ENCODE results near the gene DDI1.
"Not testable (repeated sequence)": the region's sequence is repeated elsewhere in the genome, so short reads cannot be mapped to it uniquely, and the experiment has no call there.

The DDI1 gene

DNA sequence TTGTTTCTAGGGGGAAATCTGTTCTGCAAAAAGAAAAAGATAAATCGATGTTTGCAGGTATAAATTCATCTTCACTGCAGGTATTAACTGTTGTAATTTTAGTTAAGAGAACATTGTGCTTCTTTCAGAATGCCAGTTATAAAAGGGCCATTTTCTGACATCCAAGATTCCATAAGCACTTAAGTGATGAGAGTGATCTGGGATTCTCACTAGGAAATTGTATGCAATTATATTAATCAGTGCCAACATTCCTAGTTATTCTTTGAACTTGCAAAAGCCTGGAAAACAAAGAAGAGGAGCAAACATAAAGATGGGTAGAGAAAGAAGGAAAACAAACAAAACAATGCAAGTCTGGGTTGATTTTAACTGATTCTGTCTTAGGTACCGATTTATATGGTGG lies 5.4 kb downstream of the DDI1 start:
- no peak for DNase-seq (ENCODE audit: low read depth in 2 of 2)

DNA sequence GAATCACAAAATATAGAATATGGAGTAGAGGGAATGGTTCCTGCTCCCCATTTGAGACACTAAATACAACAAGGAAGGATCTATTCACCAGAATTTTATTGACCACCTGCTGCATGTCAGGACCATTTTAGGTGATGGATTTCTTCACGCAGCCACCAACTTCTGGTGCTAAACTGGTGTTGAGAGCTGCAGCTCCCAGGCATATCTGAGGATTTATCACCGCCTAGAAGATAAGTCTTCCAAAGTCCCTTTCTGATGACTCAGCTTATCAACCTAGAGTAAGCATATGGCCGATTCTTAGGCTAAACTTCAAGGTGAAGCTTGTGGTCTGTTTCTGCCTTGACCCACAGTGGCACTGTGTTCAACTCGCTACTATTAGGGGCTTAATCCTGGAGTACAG lies 6.7 kb downstream of the DDI1 start:
- DNase-seq (ENCODE audit: low read depth in 2 of 2), result no peak

DNA sequence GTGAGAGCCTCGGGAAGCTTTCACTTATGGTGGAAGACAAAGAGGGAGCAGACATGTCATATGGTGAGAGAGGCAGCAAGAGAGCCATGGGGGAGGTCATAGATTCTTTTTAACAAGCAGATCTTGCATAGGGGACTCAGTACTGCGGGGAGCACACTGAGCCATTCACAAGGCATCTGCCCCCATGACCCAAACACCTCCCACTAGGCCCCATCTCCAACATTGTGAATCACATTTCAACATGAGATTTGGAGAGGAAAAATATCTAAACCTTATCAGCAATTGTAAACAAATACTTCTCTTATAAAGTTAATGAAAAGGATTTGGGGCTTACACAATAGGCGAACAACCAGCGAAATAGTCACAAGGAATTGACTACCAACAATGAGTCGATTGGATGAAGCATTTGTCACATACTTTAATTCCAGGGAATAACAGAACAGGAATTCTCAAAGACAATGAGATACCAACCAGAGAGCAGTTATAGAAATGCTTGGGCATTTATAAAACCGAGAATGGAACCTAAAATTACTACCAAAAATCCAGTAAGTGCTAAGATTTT lies 7.3 kb downstream of the DDI1 start:
- DNase-seq (ENCODE audit: low read depth in 2 of 2), result no peak

DNA sequence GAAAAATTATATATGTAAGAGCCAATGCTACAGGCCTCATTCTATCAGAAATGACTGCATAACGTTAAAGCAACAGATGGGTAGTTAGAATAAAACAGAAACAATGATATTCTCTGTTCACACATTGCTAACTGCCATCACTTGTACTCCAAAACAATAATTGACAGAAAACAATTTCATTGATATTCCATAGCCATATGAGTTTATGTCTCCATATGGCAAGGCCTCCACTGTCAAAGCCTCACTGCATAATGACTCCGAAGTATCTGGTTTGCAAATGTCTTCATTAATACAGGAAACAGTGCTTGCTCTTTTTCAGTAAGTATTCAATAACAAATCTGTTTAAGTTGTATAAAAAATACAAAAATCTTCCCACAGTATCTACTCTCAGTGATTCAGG lies 9.9 kb downstream of the DDI1 start:
- DNase-seq (ENCODE audit: low read depth in 2 of 2), result no peak

DNA sequence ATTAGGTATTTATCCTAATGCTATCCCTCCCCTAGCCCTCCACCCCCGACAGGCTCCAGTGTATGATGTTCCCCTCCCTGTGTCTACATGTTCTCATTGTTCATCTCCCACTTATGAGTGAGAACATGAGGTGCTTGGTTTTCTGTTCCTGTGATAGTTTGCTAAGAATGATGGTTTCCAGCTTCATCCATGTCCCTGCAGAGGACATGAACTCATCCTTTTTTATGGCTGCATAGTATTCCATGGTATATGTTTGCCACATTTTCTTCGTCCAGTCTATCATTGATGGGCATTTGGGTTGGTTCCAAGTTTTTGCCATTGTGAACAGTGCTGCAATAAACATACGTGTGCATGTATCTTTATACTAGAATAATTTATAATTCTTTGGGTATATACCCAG lies 10.4 kb downstream of the DDI1 start:
- DNase-seq (ENCODE audit: low read depth in 2 of 2), result not testable (repeated sequence)

DNA sequence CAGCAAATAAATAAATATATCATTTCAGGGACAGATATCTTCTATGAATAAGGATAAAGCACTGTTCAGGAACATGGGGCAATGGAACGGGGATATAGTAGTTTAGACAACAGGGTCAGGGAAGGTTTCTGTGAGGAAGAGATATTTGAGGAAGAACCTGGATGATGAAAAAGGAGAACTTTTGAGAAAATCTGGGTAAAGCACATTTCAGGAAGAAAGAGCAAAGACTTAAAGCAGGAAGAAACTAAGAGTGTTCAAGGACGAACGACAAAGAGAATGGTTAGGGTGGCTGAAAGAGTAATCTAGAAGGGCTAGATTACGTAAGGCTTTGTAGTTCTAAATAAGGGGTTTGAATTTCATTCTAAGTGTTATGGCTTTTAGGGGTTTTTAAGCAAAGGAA lies 12.7 kb downstream of the DDI1 start:
- DNase-seq (ENCODE audit: low read depth in 2 of 2), result no peak

DNA sequence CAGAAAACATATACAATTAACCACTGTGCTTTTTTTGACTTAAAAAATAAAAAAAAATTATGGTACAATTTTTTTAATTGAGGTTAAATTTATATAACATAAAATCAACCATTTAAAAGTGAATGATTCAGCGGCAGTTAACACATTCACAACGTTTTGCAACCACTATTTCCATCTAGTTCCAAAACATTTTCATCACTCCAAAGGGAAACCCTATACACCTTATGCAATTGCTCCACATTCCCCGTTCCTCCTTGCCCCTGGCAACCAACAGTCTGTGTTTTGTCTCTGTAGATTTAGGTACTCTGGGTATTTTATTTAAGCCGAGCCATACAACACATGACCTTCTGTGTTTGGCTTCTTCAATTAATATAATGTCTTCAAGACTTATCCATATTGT lies 15.3 kb downstream of the DDI1 start:
- no peak for DNase-seq (ENCODE audit: low read depth in 2 of 2)

DNA sequence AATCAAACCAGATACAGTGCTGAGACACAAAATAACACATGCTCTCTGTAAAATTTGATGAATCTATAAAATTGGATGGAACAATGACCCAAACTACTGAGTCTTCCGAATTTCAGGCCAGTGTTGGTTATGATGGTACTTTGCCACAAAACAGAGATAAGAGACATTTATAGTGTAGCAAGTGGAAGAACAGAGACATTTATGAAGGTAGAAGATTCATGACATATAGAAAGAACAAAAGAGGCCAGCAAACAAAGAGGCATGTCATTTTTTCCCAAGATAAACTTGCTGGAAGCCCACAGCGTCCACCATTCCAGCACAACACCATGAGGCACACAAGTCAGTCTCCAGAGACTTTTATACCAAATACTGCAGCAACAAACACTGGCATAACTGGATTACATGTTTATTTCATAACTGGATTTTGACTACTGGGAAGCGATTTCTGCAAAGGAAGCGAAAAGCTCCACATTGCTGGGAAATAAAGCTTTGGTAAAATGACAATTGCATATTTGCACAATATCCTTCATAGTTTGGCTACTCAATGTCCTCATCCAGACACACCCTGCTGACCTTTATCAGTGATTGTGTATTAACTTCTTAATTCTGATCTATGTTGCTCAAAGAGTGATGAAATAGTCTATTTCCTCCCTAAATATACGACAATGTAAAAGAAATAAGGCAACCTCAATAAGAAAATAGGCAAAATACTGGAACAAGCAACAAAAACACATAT lies 17.5 kb downstream of the DDI1 start:
- no peak for DNase-seq (ENCODE audit: low read depth in 2 of 2)

DNA sequence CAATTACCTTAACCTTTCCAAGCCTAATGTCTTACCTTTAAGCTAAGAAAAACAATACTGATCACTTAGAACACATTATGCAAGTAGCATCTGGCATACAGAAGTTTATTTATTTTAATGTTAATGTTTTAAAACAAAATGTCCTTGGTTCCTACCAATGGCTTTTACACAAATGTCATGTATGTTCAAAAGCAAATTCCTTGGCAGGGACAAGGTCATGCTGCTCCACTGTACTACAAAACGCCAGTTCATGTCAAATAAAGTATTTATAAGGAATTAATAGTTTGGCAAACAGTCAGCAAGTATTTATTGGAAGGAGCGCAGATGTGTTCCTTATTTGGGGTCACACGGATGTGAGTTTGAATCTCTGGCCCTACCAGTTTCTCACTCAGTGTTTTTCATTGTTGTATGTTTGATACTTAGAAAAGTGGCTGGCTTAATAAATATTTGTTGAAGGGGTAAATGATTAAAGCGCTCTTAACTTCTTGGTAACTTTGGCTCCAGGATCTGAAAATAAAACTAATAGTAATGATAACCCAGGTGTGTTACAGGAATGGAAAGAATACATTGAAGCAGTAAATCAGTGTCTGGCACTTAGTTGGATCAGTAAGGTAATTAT lies 18.6 kb downstream of the DDI1 start:
- no peak for DNase-seq (ENCODE audit: low read depth in 2 of 2)

DNA sequence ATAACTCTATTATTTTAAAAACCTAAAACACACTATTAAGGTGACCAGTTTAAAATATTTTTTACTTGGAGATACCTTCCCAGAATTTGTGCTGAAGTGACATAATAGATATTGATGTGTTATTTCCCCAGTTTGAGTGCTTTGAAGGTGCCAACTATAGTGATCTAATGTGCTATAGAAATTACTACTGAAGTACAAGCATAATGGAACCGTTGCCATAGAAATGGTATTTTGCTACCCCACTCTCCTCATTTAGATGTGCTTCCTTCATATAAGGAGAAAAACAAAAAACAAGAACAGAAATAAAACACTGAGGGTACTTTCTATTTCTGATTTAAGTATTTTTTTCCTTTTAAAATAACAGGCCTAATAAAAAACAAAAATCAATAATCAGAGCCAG lies 19.2 kb downstream of the DDI1 start:
- no peak for DNase-seq (ENCODE audit: low read depth in 2 of 2)

DNA sequence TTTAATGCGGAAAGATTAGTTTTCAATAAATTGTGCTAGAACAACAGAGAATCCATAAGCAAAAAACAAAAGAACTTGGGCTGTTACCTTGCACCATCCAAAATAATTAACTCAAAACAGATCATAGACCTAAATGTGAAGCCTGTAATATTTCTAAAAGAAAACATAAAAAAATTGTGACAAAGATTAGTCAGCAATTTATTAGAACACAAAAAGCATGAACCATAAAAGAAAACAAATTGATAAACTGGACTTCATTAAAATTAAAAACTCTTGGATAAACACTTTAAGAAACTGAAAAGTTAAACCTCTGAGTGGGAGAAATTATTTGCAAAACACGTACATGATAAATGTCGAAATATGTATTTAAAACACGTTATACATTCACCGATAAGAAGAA lies 21.5 kb downstream of the DDI1 start:
- DNase-seq (ENCODE audit: low read depth in 2 of 2), result no peak

DNA sequence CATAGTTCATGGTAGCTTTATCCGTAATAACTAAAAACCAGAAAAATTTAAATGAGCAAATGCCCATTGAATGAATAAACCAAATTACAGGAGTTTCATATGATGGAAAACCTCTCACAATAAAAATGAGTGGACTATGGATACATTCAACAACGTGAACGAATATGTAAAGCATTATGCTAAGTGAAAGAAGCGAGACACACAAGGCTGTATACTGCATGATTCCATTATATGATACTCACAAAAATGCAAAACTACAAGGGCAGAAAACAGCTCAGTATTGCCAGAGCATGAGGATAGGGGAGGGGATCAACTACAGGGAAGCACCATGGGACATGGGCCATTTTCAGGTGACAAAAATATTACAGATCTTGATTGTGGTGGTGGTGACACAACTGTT lies 22.2 kb downstream of the DDI1 start:
- no peak for DNase-seq (ENCODE audit: low read depth in 2 of 2)

DNA sequence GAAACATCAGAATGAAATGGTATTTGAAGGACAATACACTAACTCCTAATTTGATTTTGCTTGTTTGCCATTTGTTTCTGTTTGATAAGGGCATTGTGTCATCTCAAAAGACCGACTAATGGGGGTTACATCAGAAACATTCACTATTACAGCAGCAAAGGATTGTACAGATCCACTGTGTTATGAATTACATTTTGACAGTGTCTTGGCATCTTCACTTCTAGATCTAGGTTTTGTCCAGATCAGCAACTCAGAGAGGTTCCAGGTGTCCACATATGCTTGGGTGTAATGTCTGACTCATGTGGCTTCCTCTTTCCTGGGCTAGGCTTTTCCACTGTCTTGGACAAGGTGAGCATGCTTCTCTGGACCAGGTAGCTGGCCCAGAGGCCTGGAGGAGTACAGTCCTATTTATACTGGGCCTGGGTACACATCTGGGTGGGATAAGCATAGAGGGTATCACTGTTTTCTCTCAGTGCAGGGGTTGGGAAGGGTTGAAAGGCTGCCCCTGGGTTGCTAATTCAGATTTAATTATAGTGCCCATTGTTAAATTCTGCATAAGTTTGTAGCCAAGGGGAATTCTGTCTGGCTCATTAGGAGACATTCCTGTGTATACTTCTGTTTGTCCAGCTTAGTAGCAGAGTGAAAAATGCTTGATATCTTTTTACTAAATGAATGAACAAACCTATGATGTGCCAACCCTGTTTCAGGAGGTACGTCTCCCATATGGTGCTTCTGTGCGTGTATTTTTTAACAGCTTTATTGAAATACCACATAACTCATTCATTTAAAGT lies 23.8 kb downstream of the DDI1 start:
- no peak for DNase-seq (ENCODE audit: low read depth in 2 of 2)

DNA sequence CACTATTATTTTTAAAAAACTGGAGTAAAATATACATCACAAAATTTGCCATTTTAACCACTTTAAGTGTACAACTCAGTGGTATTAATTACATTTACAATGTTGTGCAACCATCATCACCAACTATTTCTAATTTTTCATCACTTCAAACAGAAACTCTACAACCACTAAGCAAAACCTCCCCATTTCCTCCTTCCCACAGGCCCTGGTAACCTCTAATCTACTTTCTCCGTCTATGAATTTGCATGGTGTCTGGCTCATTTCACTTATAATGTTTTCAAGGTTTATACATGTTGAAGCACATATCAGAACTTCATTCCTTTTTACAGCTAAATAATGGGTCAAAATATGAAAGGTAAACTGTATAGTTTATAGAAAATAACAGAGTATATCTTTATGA lies 24.4 kb downstream of the DDI1 start:
- DNase-seq (ENCODE audit: low read depth in 2 of 2), result no peak

DNA sequence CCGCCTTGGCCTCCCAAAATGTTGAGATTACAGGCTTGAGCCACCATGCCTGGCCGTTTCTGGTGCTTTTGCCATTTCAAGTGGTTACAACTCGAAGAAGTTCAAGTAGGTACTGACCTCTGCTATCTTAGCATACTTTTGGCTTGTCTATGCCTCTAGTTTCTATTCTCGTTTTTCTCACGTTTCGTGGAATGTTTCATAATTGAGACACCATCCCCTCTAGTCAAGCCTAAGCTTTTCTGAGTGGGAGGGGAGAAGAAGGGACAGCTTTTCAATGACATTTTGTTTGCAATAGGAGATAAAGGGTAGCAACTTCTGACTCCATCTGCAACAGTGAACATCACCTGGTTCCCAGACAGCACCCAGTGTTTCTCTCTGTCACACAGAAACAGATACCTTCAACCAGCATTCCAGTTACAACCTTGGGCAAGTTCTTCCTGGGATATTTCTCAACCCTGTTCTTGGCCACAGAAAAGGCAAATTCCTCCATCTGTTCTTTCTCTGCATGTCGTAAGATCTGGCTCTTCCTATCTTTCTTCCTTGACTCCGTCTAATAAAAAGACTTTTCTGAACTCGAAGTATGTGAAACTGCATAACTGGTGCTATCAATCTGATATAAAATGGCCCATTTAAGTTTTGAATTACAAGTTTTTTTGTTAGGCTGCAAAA lies 25.5 kb downstream of the DDI1 start:
- DNase-seq (ENCODE audit: low read depth in 2 of 2), result no peak

DNA sequence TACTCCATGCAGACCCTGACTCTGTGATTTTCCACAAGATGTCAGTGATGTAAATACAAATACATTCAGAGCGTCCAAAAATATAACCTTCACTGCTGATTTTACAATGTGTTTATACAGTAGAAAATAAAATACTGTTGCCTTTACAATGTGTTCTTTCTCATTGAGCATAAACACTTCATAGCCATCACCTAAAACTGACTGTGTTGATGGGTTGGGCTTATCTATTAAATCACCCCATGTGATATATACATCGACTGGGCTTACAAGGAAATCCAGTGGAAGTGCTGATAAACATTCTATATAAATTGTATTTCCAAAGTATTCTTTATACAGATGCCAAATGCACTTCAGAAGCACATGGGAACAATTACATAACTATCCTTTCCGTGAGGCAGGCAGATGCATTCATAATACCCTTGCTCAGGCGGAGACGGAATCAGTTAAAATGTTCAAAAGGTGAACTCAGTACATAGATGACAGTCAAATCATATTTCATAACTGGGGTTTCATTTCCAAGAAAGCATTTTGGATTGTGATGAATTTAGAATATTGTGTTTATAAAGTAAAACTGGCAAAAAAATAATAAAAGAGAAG lies 27.7 kb downstream of the DDI1 start:
- no peak for DNase-seq (ENCODE audit: low read depth in 2 of 2)

DNA sequence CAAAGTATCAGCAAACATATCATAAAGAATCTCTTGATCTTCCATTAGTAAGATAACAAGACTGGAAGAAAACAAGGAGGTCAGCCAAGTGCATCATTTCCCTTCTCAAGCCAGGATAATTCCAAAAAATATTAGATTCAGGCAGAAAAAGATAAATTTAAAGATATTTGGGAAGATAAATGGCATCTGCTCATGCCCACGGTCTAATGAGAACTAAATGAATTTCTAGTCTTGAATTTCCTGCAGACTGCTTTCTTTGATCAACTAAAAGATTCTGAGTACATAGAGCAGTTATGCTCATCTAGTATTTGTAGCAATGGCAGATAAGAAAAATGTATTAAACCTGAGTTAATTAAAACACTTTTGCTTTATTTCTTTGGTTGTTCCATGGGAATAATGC lies 31.1 kb downstream of the DDI1 start:
- DNase-seq (ENCODE audit: low read depth in 2 of 2), result no peak

DNA sequence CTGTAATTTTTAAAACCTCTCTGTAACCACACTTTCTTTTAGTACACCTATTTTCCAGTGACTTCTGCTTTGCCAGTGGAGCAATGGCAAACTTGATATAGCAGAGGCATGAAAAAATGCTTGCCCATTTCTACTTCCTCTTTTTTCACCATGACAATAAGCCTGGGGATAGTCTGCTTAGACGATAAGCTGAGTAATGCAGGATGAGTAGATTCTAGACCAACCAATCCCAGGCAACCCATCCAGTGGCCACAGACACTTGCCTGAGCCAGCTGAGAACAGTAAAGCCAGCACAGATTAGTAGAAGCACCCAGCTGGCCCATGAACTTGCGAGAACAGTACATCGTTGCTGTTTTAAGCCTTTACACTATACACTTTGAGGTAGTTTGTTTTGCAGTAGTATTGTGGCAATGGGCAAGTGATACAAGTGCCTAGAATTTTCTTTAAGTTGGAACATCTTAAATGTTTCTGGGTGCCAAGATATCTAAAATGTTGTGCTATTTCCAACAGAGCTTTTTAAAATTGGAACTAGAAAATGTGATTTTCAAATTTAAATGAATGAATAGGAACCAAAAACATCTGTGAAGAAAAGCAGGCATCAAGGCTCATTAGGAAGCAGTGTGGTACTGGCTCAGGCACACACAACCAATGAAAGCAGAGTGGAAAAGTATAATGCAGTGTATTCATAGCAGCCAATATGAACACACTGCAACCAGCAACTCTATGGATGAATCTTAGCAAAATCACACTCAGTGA lies 37.7 kb downstream of the DDI1 start:
- no peak for DNase-seq (ENCODE audit: low read depth in 2 of 2)

DNA sequence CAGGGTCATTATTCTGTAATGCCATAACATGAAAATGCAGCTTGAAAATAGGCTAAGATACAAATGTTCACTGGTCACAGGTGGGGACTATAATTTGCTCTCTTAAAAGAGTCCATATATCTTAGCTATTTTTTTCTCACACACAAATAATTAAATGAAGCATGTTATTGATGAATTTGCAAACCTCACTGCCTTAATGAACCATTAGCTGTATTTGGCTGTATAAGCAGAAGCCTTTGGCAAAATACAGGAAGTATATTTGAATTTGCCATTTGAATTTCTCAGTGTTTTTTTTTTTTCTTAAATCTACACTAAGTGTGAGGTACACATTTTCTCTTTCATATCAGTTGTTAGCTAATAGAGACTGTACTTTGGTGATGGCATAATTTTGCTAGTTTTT lies 38.7 kb downstream of the DDI1 start:
- no peak for DNase-seq (ENCODE audit: low read depth in 2 of 2)

DNA sequence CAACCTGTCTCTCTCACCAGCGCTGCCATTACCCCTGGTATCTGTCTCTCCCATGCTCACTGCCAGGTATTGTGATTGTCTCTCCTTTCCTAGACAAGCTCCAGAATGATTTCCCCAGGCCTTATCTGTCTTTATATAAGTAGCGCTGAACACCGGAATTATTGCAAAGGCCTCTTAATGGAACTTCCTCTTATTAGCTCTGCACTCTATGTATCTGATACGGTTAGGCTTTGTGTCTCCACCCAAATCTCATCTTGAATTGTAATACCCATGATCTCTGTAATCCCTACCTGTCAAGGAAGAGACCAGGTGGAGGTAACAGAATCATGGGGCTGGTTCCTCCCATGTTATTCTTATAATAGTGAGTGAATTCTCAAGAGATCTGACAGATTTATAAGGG lies 39.3 kb downstream of the DDI1 start:
- DNase-seq (ENCODE audit: low read depth in 2 of 2), result no peak

DNA sequence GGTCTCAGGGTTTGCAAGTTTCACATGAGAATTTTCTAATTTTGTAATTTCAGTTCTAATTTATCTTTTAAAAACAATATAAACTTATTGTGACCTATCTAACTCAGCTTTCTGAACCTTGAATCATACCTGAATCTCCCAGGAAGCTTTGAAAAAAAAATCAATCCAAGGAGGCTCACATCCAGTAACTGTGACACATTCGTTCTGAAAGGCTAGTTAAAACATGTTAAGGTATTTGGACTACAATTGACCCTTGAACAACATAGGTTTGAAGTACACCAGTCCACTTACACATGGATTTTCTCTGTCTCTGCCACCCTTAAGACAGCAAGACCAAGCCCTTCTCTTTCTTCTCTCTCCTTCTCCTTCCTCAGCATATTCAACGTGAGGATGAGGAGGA lies 40.0 kb downstream of the DDI1 start:
- no peak for DNase-seq (ENCODE audit: low read depth in 2 of 2)

All from stimulated activated CD4-positive, alpha-beta T cell treated with anti-CD3 and anti-CD28 coated beads, Interleukin-12 subunit alpha, Interleukin-12 subunit beta, amount 100 ng/mL, for 24 hours (primary cell).